ENCODE data around the gene TDRD12. TPM values are rescaled to one million over a fixed set of nuclear protein-coding genes. Genes with fewer than 3 reads are reported as not detected.

Gene TDRD12
- total and polyA plus RNA-seq, 4 donors: under 0.01 to 0.23 (median 0.02) TPM; not detected in 1

DNA sequence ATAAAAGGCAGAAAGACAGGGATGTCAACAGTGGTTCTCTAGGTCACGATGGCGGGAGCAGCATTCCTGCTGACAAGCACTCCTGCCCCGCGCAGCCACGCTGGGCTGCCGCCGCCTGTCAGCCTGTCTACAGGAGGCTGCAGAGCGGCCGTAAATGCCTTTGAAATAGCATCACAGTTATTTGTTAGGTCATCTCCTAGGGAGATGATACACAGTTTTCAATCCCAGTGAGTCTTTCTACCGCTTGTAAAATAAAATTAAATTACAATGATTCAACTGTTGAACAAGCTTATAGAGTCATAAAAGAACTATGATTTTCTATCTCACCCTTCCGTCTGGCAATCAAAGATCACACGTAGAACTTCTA is 157.3 kb downstream of the TDRD12 start:
- Histone ChIP-seq H3K4me3 (ENCODE audit: low read depth in 1 of 3, low read length in 3 of 3) (no peak overlapping the region), H3K36me3 (ENCODE audit: control insufficient read depth in 4 of 4, insufficient read depth in 3 of 4, low read depth in 1 of 4, low read length in 3 of 4) (no peaks in the 10 kb centered on the region), H3K9me3 (ENCODE audit: control insufficient read depth in 4 of 4, low read length in 3 of 4) (no peaks in the 10 kb centered on the region), H3K27ac (ENCODE audit: low read depth in 1 of 2, low read length in 2 of 2) (no peak overlapping the region), H3K4me1 (ENCODE audit: control insufficient read depth in 4 of 4, insufficient read depth in 4 of 4, low read length in 3 of 4) (peaks cover 0 to 3% (median 0%) of the 10 kb centered on the region in 4 donors), H3K27me3 (ENCODE audit: control insufficient read depth in 4 of 4, insufficient read depth in 4 of 4, low read length in 3 of 4) (no peaks in the 10 kb centered on the region), H3K9ac (ENCODE audit: low read depth in 1 of 2, low read length in 2 of 2) (no peak overlapping the region)
- no peak for DNase-seq (ENCODE audit: low spot score)
- 81% methylated on average over 12 of the region's 12 CpGs for WGBS
- TF ChIP-seq, protein P1, sequence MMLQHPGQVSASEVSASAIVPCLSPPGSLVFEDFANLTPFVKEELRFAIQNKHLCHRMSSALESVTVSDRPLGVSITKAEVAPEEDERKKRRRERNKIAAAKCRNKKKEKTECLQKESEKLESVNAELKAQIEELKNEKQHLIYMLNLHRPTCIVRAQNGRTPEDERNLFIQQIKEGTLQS (IDR thresholded peaks at IDR 0.05): no peak
- TF ChIP-seq FOXA2 (IDR thresholded peaks at IDR 0.05) (no peak), TAF1 (conservative IDR thresholded peaks at IDR 0.05) (no peak), JUND (IDR thresholded peaks at IDR 0.05) (no peak)

Small RNAs within 50 kb of the gene (small RNA-seq; reads per million reads assigned to genes)
- not detected for gene RN7SKP22

Other genes starting within 250 kb of the TDRD12 start
- gene PDCD5, start 138.6 kb upstream of the TDRD12 start, total RNA-seq: 10 to 100 TPM; 25.4 to 25.8 TPM
- 10 to 100 TPM; 46.7 to 90.8 TPM for gene PDCD5, start 138.6 kb upstream of the TDRD12 start, polyA plus RNA-seq
- 10 to 100 TPM; 11.1 to 14.2 TPM for gene ANKRD27, start 44.6 kb upstream of the TDRD12 start, total RNA-seq
- 1 to 10 TPM; 3.4 to 4.4 TPM for gene ANKRD27, start 44.6 kb upstream of the TDRD12 start, polyA plus RNA-seq
- under 1 TPM; under 0.01 to 0.05 TPM for gene RGS9BP, start 43.9 kb upstream of the TDRD12 start, total RNA-seq
- under 1 TPM in 1 of 2 donors, not detected in 1; 0.01 TPM for gene RGS9BP, start 43.9 kb upstream of the TDRD12 start, polyA plus RNA-seq
- gene NUDT19, start 27.9 kb upstream of the TDRD12 start, total RNA-seq: 1 to 10 TPM; 4.8 to 8.5 TPM
- gene NUDT19, start 27.9 kb upstream of the TDRD12 start, polyA plus RNA-seq: 1 to 10 TPM; 4.6 to 9.2 TPM
- gene SLC7A9, start 150.0 kb downstream of the TDRD12 start, total RNA-seq: 10 to 100 TPM in 1 of 2 donors, 1 to 10 TPM in 1; 6.8 to 16.3 TPM
- 10 to 100 TPM in 1 of 2 donors, 1 to 10 TPM in 1; 9.0 to 10.7 TPM for gene SLC7A9, start 150.0 kb downstream of the TDRD12 start, polyA plus RNA-seq

Measured in liver (tissue), 10 donors.